ENCODE measurements around the gene EML1.

EML1 gene

GRCh38 chr14:99775351-99775750 lies 17.9 kb upstream of the EML1 start:
- TF ChIP-seq CTCF (IDR thresholded peaks at IDR 0.05; ENCODE audit: extremely low read depth, missing control alignments), result no peak
- no peak for DNase-seq (ENCODE audit: low spot score)

- DNase-seq (ENCODE audit: low spot score), result no peak
- TF ChIP-seq CTCF (IDR thresholded peaks at IDR 0.05; ENCODE audit: extremely low read depth, missing control alignments), result no peak
Measured at GRCh38 chr14:99777951-99778350, 15.3 kb upstream of the EML1 start.

GRCh38 chr14:99779751-99780150 lies 13.5 kb upstream of the EML1 start:
- TF ChIP-seq CTCF (IDR thresholded peaks at IDR 0.05; ENCODE audit: extremely low read depth, missing control alignments), result no peak
- no peak for DNase-seq (ENCODE audit: low spot score)

- no peak for DNase-seq (ENCODE audit: low spot score)
- TF ChIP-seq CTCF (IDR thresholded peaks at IDR 0.05; ENCODE audit: extremely low read depth, missing control alignments), result no peak
Measured at GRCh38 chr14:99780690-99781089, 12.5 kb upstream of the EML1 start.

GRCh38 chr14:99781091-99781490 lies 12.1 kb upstream of the EML1 start:
- DNase-seq (ENCODE audit: low spot score), result no peak
- TF ChIP-seq CTCF (IDR thresholded peaks at IDR 0.05; ENCODE audit: extremely low read depth, missing control alignments), result no peak

- TF ChIP-seq CTCF (IDR thresholded peaks at IDR 0.05; ENCODE audit: extremely low read depth, missing control alignments), result no peak
- DNase-seq (ENCODE audit: low spot score), result no peak
Measured at GRCh38 chr14:99781853-99782610, 11.2 kb upstream of the EML1 start.

- no peak for DNase-seq (ENCODE audit: low spot score)
- no peak for TF ChIP-seq CTCF (IDR thresholded peaks at IDR 0.05; ENCODE audit: extremely low read depth, missing control alignments)
Measured at GRCh38 chr14:99784508-99784907, 8.7 kb upstream of the EML1 start.

Measured in GM20000 (cell line).